Measurements from ENCODE around the gene TIFAB.

TIFAB gene

DNA sequence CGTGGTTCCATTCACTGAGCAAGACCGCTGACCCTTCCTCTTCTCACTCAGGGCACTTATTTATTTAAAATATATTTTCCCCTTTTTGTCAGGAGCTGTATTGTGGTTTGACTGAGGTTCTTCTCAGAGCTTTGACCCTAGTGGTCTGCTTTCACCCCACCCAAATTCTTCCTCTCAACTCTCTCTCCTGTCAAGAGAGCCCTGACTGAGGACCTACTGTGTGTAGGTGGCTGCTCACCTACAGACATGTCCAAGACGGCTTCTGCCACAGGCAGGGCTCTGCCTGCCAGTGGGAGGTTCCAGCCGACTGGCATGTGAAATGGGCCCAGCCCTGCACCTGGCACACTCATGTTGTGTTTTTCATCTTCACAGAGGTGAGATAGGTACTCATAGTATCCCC, 10.2 kb downstream of the TIFAB start:
- no peak for DNase-seq

DNA sequence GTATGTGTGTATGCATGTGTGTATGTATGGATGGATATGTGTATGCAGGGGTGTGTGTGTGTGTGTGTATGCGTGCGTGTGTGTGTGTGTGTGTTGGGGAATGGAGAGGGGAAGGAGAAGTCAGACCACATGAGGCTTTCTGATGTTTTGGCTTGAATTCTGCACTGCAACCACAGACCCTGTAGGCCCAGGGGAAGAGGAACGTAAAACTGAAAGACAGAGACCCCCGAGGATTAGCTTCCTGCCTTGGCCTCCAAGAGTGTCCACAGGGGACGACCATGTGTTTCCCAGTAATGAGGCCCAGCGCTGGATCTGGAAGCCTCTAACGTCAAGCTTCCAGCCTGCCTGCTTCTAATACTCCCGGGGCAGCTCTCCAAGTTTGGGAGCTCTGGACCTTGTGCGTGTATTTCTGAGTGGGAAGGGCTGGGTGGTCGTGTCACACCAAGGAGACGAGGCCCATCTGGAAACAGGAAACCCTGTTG, 10.8 kb downstream of the TIFAB start:
- DNase-seq: no peak

DNA sequence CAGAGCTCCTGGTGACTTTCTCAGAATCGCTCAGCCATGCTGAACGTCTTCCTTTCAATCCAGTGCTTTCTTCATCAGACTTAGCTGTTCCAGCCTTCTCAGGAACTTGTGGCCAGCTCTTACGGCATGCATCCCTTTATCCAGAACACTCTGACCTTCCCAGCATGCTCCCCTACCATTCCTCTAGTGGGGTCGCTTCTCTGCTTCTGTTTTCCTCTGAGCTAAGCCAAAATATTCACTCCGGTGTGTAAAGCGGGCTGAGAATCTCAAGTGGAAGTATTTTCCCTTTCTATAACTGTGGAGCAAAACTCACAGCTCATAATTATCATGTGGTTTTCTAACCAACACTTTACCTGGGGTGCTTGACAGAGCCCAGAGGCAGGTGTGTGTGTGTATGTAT, 11.2 kb downstream of the TIFAB start:
- no peak for DNase-seq

- no peak for DNase-seq
Observed at GRCh38 chr5:135439231-135440205, 12.6 kb downstream of the TIFAB start.

- DNase-seq: no peak
Observed at GRCh38 chr5:135438636-135439221, 13.4 kb downstream of the TIFAB start.

DNA sequence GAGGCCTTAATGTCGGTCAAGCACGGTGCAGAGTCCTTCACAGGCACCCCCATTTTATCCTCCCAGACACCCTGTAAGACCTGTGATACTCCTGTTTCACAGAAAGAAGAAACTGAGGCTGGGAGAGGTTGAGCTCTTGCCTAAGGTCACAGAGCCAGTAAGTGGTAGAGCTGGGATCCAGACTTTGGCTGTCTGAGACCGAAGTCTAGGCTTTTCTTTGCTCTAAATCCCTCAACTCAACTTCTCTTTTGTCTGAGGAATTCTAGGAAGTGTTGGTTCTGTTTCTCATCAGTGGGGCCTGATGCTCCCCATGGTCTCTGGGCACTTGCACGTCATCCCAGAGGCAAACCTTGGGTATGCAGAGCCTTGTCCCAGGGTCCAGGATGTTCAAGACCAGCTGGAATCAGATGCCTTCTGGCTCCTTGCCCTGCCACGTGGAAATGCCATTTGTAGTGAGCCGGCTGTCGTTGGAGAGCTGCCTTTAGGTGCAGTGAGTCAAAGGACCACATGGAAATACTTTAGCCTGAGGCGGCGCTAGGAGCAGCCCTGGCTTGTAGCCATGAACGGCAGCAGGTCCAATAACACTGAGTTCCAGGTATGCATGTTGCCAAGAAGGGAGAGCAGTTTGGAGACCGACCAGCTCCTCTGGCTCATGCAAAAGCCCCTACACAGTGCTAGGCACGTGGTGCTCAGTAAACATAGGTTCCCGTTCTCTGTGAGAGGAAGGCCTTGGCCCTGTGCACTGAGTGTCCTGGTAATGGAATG, 14.2 kb downstream of the TIFAB start:
- peak; percentile 84 for DNase-seq

DNA sequence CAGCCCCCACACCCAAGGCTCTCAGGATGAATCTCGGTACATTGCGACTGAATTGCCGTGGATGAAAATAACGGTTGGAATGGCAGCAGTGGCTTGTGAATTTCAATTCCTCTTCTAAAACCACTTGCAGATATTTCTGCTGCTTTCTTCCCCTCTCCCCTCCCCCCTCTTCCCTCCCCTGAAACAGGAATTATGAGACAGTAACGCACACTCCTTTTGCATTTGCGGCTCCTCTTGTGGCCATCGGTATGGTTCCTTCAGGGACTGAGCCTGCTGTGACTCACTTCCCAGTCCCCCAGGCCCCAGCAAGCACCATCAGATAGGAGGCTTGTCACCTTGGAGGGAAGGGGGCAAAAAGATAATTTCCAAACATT, 14.7 kb downstream of the TIFAB start:
- peak; percentile 57 for DNase-seq

DNA sequence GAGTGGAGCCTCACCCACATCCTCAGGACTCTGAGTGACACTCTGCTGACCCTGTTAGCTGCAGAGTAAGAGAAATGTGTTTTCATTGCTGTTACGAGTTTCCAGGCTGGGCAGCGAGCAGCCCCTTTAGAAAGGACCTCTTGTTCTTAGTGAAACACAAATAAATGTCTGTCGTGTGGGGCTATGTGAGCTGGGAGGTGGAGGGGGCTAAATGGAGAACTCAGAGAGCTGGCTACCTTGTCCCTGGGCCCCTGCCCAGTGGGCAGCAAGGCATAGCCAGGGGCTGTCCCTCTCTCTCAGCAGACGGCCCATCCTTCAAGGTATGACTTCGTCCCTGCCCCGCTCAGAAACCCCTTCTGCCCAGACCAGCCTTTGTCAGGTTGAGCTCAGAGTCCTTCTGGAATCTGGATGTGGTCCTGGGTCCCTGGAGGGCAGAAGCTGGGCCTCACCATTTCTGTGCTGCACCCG, 15.2 kb downstream of the TIFAB start:
- DNase-seq: no peak

DNA sequence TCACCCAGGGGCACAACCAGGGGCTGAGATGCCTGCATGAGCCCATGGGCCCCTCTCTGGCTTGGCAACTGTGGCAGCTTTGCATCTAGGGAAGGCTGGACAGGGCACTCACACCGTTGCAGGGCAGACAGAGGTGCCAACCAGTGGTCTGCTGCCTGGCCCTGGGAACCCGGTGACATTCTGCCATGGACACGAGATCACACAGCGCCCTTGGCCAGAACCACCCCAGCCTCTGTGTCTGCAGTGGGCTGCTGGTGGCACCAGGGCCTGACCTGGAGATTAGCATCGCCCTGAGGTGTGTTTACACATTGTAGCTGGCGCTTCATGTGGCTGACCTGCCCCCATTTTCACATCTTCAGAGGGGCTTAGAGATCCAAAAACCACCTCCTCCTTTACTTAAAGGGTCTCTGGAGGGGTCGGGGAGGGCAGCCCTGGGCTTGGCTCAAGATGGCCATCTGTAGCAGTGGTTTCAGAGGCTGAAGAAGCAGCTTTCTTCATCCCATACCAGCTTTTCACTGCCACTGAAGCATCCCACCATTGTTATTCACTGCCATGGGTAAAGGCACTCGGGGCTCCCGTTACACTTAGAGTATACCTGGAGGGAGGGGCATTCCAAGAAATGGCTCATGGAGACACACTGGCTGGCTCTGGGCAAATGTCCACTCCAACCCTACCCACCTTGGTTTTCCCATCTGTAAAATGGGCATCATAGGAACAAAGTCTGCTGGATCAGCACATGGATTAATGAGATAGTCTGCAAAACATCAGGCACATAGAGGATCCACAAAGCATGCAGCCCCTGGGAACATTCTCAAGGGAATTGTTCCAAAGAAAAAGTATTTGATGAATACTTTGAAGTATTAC, 16.5 kb downstream of the TIFAB start:
- DNase-seq: no peak

- no peak for DNase-seq
Observed at GRCh38 chr5:135434591-135435466, 17.3 kb downstream of the TIFAB start.

GRCh38 chr5:135433681-135434426, 18.3 kb downstream of the TIFAB start:
- peak; percentile 24 for DNase-seq

GRCh38 chr5:135432113-135432512, 20.0 kb downstream of the TIFAB start:
- no peak for DNase-seq

DNA sequence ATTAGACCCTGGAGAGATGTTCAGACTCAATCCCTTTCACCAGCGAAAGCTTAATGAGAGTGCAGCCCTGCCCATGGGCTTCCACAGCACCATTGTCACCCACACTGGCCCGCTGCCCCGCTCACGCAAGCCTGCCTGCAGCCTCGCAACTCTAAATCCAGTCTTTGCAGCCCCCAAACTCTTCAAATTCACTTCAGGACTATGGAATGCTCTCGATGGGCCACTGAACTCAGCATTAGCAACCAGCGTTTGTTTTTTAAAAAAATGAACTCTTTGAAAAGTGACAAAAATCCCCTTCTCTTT, 22.1 kb downstream of the TIFAB start:
- DNase-seq: no peak

DNA sequence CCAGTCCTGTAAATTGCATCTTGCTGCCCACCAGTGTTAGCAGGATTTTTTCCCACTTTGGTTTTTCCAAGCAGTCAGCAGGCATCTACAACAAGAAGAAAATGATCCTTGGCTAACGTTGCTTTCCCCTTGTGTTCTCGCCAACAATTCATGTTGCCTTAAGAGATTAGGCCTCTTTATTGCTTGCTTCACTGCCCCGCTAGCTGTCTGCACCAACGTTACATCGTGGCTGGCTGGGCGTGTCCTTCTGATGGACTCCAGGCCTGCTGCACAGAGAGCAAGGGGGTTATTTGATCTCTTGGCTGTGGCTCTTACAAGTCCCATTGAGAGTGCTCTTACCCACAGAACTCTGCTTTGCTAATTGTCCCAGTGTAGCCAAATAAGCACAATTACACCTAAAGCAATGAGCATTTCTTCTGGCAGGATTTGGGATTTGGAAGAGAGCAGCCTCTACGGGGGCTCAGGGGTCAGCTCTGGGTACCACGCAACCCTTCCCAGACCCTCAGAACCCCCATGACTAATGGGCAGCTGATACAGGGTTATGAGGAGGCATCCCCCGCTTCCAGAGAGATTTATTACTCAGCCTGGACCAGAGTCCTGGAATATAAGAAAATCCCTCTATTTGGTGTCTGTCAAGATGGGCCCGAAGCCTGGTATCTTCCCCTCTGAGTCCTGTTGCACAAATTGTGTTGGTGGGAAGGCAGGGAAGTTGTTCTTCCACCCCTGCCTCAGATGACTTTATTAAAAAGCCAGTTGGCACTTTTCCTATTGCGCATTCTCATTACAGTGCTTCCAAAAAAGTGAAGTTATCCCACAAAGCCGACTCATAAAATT, 22.6 kb downstream of the TIFAB start:
- DNase-seq: no peak

GRCh38 chr5:135428586-135428985, 23.6 kb downstream of the TIFAB start:
- no peak for DNase-seq

DNA sequence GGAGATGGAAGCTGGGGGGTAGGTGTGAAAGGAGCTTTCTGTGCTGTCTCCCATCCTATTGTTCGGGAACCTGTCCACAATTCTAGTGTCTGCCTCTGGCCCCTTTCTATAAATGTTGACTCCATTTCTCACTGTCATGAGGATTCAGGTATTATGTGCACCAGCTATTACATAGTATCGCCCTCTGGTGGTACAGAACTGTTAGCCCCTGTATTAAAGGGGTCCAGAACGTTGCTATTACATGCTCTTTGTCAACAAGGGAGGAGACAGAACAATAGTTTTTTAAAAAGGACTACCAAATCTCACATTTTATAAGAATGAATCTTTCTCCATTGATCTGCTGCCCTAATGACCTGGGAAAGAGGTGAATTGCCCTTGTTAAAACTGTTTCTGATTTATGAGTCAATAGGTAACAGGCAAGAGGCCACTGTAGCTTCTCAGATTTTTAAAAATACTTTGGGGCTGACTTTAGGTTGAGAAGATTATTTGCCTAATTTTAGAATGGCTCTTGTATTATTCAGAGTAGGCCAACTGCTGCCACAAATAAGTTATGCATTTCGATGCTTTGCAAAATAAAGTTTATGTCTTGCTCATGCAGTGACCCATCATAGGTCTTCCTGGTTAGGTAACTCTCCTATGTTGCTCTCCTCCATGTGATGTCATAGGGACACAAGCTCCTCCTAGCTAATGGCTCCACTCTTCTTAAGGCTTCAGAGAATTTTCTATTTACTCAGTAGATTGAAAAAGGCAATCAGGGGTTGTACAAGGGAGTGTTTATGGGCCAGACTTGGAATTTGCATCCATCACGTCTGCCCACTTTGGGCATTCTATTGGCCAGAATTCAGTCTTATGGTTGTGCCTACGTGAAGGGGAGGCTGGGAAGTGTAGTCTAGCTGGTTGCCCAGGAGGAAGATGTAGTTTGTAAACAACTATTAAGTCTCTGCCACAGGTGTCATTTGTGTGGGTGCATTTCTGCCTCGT, 25.8 kb downstream of the TIFAB start:
- peak; percentile 49 for DNase-seq

- no peak for DNase-seq
Observed at GRCh38 chr5:135425641-135426040, 26.5 kb downstream of the TIFAB start.

- DNase-seq: no peak
Observed at GRCh38 chr5:135423846-135424168, 28.3 kb downstream of the TIFAB start.
